Activated CD4-positive, alpha-beta T cell treated with anti-CD3 and anti-CD28 coated beads for 1 hour (primary cell): ENCODE results near the gene OR5P2.
"Not testable (repeated sequence)": the region's sequence is repeated elsewhere in the genome, so short reads cannot be mapped to it uniquely, and the experiment has no call there.

Source experiments
- DNase-seq: peaks from one replicate; pipeline ENCODE4 v3.0.0-alpha.2; 2020

The OR5P2 gene, protein sequence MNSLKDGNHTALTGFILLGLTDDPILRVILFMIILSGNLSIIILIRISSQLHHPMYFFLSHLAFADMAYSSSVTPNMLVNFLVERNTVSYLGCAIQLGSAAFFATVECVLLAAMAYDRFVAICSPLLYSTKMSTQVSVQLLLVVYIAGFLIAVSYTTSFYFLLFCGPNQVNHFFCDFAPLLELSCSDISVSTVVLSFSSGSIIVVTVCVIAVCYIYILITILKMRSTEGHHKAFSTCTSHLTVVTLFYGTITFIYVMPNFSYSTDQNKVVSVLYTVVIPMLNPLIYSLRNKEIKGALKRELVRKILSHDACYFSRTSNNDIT

GRCh38 chr11:7796842-7797241, at the start of gene OR5P2:
TSS of gene OR5P2 (minus strand) at chr11:7796942. CDS start at chr11:7796942, 0 bp downstream.
- no peak for DNase-seq

- DNase-seq = no peak
Measured at GRCh38 chr11:7846003-7846402, 49.3 kb upstream of the OR5P2 start.

DNA sequence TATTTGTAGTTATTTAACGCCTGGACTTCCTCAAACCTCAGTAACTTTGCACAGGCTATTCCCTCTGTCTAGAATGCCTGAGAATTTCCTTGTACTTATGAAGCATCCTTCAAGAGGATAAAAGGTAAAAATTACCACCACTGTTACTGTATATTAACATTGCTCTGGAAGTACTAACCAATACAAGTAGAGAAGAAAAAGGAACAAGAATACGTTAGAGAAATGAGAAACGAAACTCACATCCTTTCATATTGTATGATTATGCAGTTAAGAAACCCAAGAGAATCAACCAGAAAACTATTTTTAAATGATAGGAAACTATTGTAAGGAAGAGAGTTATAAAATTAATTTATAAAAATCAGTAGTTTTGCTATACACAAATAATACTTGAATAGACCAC, 48.2 kb upstream of the OR5P2 start:
- DNase-seq = no peak

DNA sequence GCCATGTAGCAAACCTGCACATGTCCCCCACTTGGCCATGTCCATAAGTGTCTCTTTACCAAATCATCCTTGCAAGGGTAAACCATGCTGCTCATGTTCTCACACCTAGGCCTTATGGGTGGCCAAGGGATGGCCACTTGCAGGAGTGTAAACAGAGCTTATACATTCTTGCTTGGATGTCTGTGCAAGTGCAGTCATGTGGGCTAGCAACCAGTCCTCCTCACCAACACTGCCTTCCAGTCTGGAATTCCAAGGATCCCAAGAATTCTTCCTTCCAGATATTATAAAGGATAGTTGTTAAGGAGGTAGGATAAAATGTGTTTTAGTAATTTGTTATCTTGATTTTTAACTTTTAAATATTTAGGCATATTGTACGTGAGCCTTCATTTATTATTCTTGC, 47.8 kb upstream of the OR5P2 start:
- DNase-seq = no peak

DNA sequence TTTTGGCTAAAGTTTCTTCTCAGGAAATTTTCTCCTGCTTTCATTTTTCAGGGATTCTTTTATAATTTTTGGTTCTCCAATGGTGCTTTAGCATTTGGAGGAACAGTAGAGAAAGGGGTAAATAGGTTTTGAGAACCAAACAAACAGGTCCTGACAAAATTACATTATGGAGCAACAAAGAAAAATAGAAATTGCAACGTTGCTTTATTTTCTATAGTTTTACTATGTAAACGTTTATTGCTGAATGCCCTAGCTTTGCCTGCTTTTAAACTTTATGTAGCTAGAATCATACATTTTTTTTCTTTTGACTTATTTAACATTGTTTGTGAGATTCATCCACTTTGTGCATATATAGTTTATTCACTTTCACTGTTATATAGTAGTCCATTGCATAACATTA, 43.8 kb upstream of the OR5P2 start:
- no peak for DNase-seq

GRCh38 chr11:7833527-7833926, 36.8 kb upstream of the OR5P2 start:
- no peak for DNase-seq

GRCh38 chr11:7830740-7831139, 34.0 kb upstream of the OR5P2 start, which contains the start of gene OR5P3:
TSS of gene OR5P3 (minus strand) at chr11:7830840.
- DNase-seq = no peak

- DNase-seq = no peak
Measured at GRCh38 chr11:7826324-7826723, 29.6 kb upstream of the OR5P2 start.

DNA sequence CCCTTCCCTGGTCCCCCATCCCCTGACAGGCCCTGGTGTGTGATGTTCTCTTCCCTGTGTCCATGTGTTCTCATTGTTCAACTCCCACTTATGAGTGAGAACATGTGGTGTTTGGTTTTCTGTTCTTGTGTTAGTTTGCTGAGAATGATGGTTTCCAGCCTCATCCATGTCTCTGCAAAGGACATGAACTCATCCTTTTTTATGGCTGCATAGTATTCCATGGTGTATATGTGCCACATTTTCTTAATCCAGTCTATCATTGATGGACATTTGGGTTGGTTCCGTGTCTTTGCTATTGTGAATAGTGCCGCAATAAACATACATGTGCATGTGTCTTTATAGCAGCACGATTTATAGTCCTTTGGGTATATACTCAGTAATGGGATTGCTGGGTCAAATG, 23.7 kb upstream of the OR5P2 start:
- DNase-seq = not testable (repeated sequence)

- DNase-seq = not testable (repeated sequence)
Measured at GRCh38 chr11:7814897-7815296, 18.2 kb upstream of the OR5P2 start.

DNA sequence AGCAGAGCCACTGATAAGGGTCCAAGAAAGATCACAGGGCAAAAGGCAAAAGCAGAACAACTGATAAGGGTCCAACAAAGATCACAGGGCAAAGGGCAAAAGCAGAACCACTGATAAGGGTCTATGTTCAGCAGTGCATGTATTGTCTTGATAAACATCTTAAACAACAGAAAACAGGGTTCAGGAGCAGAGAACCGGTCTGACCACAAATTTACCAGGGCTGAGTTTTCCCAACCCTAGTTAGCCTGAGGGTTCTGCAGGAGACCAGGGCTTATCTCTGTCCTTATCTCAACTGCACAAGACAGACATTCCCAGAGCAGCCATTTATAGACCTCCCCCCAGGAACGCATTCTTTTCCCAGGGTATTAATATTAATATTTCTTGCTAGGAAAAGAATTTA, 13.6 kb upstream of the OR5P2 start:
- not testable (repeated sequence) for DNase-seq

- DNase-seq = no peak
Measured at GRCh38 chr11:7793233-7793632, 3.5 kb downstream of the OR5P2 start.

GRCh38 chr11:7787239-7787638, 9.5 kb downstream of the OR5P2 start:
- no peak for DNase-seq

- DNase-seq = no peak
Measured at GRCh38 chr11:7775689-7776088, 21.1 kb downstream of the OR5P2 start.

GRCh38 chr11:7764301-7764700, 32.4 kb downstream of the OR5P2 start:
- not testable (repeated sequence) for DNase-seq

DNA sequence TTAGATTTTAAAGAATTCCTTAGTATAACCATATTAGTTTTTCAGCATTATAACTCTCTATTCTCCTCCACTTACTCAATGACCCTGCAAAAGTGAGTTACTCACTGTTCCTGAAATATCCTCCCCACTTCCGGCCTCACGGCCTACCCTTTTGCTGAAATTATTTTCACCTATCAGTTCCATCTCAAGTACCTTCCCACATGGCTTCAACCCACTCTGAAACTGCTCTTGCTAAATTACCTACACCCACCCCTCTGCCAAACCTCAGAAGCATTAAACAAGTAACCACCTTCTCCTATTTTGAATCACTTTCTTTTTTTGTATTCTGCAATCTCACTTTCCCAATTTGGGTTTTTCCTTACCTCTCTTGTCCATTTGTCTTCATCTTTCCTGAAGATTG, 37.7 kb downstream of the OR5P2 start:
- DNase-seq = no peak

DNA sequence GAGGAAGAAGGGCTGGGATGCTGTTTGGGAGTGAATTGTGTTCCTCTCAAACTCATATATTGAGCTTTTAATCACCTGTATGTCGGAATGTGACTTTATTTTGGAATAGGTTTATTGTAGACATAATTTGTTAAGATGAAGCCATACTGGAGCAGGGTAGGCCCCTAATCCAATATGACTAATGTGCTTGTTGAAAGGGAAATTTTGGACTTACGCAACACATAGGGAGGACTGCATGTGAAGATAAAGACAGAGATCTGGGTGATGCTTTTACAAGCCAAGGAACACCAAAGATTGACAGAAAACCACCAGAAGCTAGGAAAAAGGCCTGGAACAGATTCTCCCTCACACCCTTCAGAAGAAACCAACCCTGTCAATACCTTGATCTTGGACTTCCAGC, 47.3 kb downstream of the OR5P2 start:
- no peak for DNase-seq
